Cerebellar cortex (tissue), 1 donor: ENCODE measurements around the gene CNKSR1.

ENCODE experiments used
- DNase-seq: peaks from one replicate; pipeline ENCODE4 v3.0.0-alpha.2; 2015; ENCODE audit warnings: low spot score

The CNKSR1 gene

DNA sequence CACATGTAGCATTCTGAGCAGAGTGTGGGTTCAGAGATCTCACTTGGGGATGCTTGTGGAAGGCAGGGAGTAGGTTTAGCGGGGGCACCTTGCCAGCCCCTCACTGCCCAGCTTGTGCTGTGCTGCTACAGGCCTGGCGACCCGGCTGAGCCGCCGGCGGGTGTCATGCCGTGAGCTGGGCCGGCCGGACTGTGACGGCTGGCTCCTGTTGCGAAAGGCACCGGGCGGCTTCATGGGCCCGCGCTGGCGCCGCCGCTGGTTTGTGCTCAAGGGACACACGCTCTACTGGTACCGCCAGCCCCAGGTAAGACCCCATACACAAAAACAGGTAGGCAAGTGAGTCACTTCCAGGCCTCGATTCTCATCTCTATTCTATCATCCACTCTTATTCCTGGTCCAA, 7.6 kb downstream of the CNKSR1 start:
- no peak for DNase-seq

DNA sequence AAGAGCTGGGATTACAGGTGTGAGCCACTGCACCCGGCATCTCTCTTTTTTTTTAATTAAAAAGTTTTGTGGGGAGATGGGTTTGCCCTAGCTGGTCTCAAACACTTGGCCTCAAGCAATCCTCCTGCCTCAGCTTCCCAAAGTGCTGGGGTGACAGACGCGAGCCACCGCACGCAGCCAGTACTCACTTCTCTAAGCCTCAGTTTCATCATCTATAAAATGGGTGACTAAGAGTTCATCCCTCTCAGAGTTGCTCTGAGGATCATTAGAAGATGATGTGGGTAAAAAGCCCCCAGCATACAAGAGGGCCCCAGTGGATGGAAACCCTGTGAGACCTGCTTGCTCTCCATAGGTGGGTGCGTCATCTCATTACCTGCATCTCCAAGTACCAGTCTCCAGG, 10.6 kb downstream of the CNKSR1 start:
- DNase-seq = no peak

DNA sequence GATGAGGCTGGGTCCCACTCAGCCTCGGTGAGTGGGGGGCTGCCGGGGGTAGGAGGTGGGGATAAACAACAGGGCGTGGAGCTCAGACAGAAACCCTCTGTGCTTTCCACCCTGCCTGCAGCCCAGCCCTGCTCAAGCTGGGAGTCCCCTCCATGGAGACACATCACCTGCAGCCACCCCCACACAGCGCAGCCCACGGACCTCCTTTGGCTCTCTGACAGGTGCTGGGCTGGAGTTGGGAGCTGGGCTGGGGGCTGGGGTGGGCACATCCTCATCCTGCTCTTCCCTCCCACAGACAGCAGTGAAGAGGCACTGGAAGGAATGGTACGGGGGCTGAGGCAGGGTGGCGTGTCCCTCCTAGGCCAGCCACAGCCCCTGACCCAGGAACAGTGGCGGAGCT, 11.2 kb downstream of the CNKSR1 start:
- DNase-seq = no peak

DNA sequence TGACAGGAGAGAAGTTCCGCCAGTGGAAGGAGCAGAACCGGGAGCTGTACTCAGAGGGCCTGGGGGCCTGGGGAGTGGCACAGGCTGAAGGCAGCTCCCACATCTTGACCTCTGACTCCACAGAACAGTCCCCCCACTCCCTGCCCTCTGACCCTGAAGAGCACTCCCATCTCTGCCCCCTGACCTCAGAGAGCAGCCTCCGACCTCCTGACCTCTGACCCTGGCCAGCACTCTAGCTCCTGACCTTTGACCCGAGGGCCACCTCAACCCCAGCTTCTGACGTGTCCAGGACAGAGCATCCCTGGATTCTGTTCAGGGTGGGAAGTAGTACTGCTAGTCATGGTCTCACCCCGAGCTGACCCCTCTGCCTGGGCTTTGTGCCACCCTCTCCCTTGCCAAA, 12.0 kb downstream of the CNKSR1 start:
- DNase-seq = no peak

DNA sequence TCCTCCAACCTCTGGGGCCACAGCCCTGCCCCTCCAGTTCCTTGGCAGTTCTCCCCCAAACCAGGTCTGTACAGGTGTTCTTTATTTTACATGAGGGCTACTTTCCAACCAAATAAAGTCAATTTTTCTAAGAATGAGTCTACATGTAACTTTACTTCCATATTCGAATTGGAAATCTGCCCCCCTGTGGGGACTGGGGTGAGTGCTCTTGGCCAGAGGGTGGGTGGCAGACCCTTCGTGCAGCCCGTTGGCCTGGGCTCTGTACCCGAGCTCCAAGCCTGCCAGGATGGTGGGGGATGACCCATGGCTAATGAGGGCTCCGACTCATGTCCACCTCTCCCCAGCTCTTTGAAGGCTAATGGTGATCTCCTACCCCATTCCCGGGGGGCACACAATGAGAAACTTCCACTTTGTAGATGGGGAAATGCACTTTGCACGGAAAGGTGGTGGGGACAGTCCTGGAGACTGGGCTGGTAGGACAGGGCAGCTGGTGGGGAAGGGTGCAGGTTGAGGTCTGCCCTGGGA, 12.5 kb downstream of the CNKSR1 start:
- no peak for DNase-seq

DNA sequence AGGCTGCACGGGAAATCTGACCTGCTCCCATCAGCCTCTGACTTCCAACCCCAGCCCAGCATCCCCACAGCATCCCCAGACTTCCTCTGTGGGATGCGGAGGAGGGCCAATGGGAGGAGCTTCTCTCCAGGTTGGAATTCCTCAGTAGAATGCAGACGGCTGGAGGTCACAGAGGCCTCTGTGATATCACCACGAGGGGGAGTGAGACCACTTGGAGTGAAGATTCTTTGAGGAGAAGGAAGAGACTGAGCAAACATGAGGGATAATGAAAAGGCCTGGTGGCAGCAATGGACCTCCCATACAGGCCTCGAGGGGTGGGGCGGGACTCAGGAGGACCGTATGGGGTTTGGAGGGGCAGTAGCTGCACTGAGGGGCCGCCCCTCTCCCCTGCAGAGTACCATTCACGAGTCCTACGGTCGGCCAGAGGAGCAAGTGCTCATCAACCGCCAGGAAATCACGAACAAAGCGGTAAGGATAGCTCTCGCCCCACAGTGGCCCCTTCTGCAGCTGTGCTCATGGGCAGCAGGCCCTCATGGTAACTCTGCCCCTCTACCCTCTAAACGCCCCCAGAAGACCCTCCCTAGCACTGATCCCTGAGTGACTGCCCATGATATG, 13.2 kb downstream of the CNKSR1 start, which contains the start of gene CATSPER4:
Gene CATSPER4, plus strand, starts transcription at position 230 of the 615 bp plus-strand sequence. Its CDS starts 26 bp downstream, at position 256.
- peak; percentile 35 for DNase-seq

DNA sequence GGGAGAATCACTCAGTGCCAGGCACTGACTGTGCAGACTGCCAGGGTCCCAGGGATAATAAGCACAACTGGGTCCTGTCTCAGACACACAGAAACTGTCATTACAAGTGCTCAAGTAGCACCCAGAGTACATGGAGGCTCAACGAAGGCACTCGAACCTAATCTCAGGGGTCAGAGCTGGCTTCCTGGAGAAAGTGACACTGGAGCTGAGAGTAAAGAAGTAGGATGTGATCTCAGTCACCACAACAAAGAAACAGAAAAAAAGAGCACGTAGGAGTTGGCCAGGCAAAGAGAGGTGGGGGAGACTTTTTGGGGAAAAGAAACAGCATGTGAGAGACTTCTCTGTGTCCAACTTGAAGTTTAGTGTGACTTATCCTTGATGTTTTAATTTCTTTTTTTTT, 14.4 kb downstream of the CNKSR1 start:
- DNase-seq = no peak

DNA sequence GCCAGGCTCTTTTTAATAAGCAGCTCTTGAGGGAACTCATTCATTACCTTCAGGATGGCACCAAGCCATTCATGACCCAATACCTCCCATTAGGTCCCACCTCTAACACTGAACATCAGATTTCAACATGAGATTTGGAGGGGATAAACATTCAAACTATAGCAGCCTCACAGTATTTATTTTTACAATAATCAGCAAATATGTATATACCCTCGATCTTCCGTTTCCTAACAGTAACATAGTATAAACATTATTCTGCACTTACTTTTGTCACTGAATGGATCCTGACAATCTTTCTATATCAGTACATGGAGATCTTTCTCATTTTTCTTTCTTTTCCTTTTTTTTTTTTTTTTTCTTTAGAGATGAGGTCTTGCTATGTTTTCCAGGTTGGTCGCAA, 18.5 kb downstream of the CNKSR1 start:
- DNase-seq = no peak

DNA sequence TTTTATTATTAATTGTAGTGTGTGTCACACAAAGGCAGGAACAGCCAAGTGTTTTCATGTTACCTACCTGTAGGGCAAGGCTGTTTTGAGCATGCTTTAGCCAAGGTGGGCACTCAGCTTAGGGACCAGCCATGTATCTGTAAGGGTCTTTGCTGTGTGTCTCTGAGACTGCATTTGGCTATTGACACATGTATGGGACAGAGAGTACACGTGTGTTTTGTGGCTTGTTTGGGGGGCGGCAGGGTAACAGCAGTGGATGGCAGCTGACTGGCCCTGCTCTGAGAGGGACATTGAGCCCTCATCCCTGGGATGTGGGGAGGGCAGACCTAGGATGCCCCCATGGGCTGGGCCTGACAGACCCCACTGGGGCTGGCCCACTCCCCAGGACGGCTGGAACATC, 20.0 kb downstream of the CNKSR1 start:
- DNase-seq = no peak

DNA sequence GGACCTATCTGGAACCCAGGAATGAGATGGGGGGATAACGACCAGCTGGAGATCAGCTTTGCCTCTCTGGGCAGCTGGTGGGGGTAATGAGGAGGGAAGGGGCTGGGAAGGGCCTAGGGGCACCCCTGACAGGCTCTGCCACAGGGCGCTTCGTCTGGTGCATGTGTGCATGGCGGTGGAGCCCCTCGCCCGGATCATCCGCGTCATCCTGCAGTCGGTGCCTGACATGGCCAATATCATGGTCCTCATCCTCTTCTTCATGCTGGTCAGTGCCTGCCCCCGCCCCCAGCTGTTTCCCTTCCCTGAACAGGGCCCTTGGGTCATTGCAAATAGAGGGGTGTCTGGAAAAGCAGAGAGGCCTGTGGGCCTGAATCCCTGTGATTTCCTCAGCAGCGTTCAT, 20.5 kb downstream of the CNKSR1 start:
- DNase-seq = no peak

DNA sequence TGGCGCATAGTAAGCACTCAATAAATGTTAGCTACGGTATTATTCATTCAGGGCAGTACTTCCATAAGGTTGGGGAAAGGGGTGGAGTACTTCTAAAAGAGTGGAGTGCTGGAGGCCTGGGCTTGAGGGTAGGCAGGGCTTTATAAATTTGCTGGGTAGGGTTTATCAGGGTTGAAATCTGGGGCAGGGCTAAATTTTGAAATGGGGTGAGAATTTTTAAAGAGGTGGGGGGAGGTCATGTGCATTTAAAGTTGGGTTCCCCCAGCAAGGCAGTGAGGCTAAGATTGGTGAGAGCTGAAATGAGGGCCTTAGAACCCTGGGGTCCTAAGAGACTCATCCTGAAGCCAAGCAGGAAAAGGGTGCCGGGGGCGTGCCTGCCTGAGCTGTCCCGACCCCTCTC, 23.1 kb downstream of the CNKSR1 start:
- DNase-seq = no peak

DNA sequence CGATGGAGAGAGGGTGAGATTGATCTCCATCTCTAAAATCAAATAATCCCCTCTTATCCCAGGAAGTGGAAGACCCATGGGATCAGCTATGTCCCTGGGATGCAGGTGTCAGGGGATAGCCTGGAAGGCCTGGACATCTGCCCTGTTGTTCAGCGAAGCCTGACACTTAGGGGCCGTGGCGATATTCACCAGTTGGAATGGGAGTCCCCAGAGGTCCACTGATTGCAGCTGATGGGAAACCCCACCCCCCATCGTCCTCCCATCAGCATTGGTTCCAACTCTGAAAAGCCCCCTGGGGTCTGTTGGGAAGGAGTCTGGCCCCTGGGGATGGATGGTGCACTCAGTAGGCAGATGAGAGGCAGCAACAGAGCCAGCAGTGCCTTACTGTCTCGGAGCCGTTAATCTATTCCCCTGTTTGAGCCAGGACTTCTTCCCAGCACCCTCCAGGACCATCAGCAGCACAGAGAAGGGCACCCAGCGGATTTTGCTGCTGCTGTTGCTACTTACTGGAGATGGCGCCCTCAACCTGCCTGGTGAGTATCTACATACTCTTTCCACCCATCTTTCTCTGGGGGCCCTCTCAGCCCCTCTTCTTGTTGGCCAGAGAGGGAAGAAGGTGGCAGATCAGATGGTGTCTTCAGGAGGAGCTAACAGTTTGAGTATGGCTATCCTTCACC, 26.5 kb downstream of the CNKSR1 start:
- DNase-seq = no peak

DNA sequence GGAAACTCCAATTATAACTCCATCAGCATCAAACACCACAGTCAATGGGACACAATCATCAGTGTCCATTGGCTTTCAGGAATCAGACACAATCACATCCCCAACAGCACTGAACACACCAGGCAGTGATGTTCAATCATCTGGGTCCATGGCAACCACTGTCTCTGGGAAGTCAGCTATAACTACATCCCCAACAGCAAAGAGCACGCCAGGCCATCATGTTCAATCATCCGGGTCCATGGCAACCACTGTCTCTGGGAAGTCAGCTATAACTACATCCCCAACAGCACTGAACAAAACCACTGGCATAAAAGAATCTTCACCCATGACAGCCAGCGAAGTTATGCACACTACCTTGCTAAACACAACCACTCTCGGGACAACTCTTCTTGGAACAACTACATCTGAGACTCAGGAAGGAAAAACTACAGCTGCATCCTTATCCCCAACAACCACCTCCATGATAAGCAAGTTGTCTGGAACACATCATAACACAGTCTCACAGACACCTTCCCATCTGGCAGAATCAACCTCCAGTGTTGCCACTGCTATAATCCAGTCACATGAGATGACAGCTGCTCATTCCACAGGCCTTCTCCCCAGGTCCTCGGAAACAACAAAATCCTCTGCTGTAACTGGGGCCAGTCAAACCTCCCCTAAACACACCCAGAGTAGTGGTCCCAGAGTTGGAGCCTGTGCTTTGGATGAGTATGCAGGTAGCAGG, 33.0 kb downstream of the CNKSR1 start:
- DNase-seq = no peak

DNA sequence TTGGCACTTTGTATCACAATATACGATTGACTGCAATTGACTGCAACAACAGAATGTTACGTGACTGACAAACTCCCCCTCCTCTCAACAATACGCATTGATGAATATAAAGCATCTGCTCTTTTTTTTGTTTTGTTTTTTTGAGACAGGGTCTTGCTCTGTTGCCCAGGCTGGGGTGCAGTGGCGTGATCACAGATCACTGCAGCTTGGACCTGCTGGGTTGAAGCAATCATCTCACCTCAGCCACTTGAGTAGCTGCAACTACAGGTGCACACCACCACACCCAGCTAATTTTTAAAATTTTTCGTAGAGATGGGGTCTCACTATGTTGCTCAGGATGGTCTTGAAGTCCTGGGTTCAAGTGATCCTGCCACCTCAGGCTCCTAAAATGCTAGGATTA, 35.4 kb downstream of the CNKSR1 start:
- DNase-seq = no peak

DNA sequence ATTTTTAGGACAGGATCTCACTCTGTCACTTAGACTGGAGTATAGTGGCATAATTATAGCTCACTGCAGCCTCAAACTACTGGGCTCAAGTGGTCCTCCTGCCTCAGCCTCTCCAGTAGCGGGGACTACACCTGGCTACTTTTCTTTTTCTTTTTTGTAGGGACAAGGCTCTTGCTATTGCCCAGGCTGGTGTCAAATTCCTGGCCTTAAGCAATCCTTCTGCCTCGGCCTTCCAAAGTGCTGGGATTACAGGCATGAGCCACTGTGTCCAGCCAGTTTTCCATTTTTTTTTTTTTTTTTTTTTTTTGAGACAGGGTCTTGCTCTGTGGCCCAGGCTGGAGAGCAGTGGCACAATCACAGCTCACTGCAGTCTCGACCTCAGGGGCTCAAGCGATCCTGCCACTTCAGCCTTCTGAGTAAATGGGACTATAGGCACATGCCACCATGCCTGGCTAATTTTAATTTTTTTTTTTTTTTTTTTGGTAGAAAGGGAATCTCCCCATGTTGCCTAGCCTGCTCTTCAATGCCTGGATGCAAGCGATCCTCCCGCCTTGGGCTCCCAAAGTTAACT, 36.1 kb downstream of the CNKSR1 start:
- DNase-seq = no peak

DNA sequence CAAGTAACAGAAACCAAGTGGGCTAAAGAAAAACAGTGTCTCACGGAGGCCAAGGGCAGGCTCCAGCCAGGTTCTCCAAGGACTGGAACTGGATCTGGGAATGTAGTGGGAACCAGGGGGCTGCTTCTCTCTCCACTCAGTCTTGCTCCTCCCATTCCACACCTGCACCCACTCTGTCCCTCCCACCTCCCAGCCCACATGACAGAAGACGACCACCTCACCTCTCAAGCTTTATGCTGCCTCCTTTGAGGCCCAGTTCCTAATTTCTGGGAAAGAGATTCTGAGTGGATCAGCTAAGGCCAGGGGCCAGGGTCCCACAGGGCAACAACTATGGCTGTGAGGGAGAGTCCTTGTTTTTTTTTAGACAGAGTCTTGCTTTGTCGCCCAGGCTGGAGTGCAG, 38.0 kb downstream of the CNKSR1 start:
- no peak for DNase-seq

DNA sequence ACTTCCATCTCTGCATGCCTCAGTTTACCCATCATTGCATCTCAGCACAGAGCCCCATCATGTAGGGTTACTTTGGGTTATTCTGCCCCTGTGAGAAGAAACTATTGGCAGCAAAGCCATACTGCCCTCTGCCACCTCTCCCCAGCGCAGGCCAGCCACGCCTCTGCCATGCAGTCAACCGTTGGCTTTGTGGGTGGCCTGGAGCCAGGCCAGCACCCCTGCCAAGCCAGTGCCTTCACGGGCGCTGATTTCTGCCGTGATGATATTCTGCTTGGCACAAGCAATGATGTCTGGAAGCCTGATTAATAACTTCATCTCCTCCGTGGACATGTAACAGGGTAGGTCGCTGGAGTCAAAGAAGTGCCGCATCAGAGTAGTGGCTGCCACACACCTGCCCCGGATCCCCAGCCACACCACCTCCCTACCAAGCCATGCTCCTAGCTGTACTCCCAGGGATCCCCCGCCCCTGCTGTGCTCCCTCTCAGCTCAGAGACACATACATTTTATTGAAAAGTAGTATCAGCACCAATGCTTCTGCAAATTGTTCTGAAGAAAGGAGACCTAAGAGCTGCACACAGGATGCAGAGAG, 41.7 kb downstream of the CNKSR1 start:
- no peak for DNase-seq

DNA sequence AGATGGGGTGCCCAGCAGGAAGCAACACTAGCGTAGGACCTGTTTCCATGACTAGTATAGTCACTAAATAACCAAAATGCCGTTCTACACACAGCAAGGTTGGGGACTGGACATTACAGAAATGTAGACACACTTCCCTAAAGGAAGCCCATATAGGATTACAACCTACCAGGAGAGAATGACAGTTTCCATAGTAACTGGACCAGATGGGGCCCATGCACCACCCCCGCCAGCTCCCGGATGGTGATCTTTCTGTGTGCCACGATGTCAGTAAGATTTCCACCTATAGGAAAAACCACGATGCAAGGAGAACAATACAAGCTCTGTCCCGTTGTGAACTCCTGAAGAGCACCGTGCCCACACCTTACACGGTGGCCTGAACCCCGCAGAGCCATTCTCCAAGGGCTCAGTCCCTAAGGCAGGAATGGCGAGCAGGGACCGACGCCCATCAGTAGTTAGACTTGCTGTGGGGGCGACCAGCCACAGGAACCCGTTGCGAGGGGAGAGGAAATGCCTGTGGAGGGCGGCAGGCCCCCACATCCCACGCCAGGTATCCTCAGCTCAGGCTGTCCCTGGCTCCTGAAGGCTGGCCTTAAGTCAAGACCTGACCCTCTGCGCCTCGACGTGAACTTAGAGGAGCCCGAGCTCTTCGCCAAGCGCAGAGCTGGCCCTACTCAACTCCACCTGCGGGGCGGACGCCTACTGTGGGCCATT, 43.1 kb downstream of the CNKSR1 start:
- no peak for DNase-seq

DNA sequence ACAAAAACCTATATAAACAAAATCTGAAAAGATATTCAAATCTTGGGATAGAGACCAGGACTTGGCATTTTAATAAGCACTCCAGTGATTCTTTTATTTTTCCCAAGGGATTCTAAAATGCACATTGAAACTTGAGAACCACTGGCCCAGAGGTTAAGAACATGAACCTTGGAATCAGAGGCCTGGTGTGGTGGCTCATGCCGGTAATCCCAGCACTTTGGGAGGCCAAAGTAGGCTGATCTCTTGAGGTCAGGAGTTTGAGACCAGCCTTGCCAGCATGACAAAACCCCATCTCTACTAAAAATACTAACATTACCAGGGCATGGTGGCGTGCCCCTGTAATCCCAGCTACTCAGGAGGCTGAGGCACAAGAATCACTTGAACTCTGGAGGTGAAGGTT, 43.8 kb downstream of the CNKSR1 start:
- DNase-seq = no peak

DNA sequence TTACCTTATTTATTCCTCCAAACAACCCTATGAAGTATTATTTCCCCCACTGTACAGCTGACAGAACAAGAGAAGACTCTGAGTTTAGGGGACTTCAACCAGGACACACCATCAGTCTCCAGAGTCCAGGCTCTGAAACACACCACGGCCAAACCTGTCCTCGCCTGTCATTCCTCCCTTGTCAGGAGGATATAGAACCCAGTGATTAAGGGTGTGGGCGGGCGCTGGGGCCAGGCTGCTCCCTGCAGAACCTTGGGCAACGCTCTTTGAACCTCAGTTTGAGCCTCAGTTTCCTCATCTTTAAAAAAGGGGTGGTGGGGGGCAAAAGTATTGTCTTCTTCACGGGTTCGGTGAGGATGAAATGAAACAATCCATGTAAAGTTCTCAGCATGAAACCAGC, 47.3 kb downstream of the CNKSR1 start:
- no peak for DNase-seq

DNA sequence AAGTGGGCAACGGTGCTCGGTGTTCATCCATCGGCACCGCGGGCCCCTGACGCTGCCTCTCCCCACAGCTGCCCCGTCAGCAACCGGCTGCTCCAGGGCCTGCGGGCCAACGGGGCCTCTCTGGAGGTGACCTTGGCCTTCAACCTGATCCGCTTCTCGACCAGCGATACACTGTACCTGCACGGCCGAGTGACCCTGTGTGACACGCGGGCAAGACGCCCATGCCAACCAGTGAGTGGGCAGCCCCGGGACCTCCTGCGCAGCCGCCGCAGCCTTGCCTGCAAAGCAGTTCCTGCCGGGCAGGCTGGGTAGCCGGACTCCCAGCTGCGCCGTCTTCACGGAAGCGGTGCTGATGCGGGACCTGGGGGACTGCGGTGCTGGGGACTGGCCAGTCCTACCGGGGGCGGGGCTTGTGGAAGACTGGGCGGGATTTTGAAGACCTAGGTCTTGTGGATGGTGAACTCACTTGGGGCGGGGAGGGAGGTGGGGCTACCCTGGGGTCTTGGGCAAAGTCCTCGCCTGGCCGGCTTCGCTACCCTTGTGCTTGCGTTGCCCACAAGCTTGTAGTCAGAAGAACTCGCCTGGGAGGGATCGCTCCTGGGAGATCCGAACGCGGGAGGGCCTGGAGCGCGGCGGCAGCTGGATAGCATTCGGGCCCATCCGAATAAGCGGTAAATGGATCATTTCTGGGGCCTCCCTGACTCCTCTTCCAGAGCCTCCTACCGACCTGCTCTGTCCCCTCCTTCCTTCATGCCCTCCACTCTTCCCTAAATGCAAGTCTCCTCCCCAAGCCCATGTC, 47.9 kb downstream of the CNKSR1 start:
- peak; percentile 44 for DNase-seq
